GM21447 (cell line): ENCODE measurements around the gene GLE1.

Experiments used
- ATAC-seq: cut with Tn5 transposase; IDR thresholded peaks from one replicate; pipeline ENCODE4 v1.9.1; 2021; ENCODE audit not compliant: unreplicated experiment

The GLE1 gene

GRCh38 chr9:128588581-128589233 is 84.2 kb downstream of the GLE1 start:
- no peak for ATAC-seq
